ENCODE data around the gene ERMARD. TPM values are rescaled to one million over a fixed set of nuclear protein-coding genes. Genes with fewer than 3 reads are reported as not detected.
"Not testable (repeated sequence)": the region's sequence is repeated elsewhere in the genome, so short reads cannot be mapped to it uniquely, and the experiment has no call there.

ERMARD gene
- total RNA-seq, 6 experiments from 2014 or later: 11.1 to 24.4 (median 15.2) TPM

GRCh38 chr6:169752074-169752623 lies 727 bp downstream of the ERMARD start:
- peak overlapping the region; percentile 92 to 97 (median 95) for H3K27ac ChIP-seq
- ATAC-seq (peak in 1 of 4 donors; percentile 2), DNase-seq (no peak)
- TF ChIP-seq, protein P1, sequence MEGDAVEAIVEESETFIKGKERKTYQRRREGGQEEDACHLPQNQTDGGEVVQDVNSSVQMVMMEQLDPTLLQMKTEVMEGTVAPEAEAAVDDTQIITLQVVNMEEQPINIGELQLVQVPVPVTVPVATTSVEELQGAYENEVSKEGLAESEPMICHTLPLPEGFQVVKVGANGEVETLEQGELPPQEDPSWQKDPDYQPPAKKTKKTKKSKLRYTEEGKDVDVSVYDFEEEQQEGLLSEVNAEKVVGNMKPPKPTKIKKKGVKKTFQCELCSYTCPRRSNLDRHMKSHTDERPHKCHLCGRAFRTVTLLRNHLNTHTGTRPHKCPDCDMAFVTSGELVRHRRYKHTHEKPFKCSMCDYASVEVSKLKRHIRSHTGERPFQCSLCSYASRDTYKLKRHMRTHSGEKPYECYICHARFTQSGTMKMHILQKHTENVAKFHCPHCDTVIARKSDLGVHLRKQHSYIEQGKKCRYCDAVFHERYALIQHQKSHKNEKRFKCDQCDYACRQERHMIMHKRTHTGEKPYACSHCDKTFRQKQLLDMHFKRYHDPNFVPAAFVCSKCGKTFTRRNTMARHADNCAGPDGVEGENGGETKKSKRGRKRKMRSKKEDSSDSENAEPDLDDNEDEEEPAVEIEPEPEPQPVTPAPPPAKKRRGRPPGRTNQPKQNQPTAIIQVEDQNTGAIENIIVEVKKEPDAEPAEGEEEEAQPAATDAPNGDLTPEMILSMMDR (IDR thresholded peaks at IDR 0.05): no peak
- TF ChIP-seq POLR2A (IDR thresholded peaks at IDR 0.05): no peak
- WGBS (ENCODE audit: insufficient coverage, low coverage, low lambda C conversion rate, missing lambda C conversion rate): 4% methylated on average over 15 of the region's 19 CpGs
- H3K4me3 ChIP-seq: peak overlapping the region; percentile 83 to 91 (median 89)
- no peaks in the 10 kb centered on the region for H3K27me3 ChIP-seq
- peaks cover 0 to 6% (median 0%) of the 10 kb centered on the region in 4 donors for H3K36me3 ChIP-seq
- intact Hi-C loops (cut with DNase I): no loop called here
- H3K4me1 ChIP-seq: peaks cover 0 to 18% (median 3%) of the 10 kb centered on the region in 4 donors
- H3K9me3 ChIP-seq: no peaks in the 10 kb centered on the region

GRCh38 chr6:169755162-169755561 lies 3.7 kb downstream of the ERMARD start:
- no peak for DNase-seq
- no peak for ATAC-seq
- 86% methylated on average over 6 of the region's 6 CpGs for WGBS (ENCODE audit: insufficient coverage, low coverage, low lambda C conversion rate, missing lambda C conversion rate)
- Histone ChIP-seq H3K27ac (no peak overlapping the region), H3K36me3 (peaks cover 0 to 29% (median 2%) of the 10 kb centered on the region in 4 donors), H3K9me3 (no peaks in the 10 kb centered on the region), H3K27me3 (no peaks in the 10 kb centered on the region), H3K4me1 (peaks cover 0 to 13% (median 3%) of the 10 kb centered on the region in 4 donors), H3K4me3 (no peak overlapping the region)
- intact Hi-C loops (cut with DNase I): no loop called here
- no peak for TF ChIP-seq POLR2A (IDR thresholded peaks at IDR 0.05)
- TF ChIP-seq, protein P1 (IDR thresholded peaks at IDR 0.05): no peak

GRCh38 chr6:169763308-169763707 lies 11.9 kb downstream of the ERMARD start:
- peaks cover 0 to 27% (median 11%) of the 10 kb centered on the region in 4 donors for H3K36me3 ChIP-seq

GRCh38 chr6:169763881-169764280 lies 12.5 kb downstream of the ERMARD start:
- ATAC-seq: no peak

More at GRCh38 chr6:169763308-169763707, 11.9 kb downstream of the ERMARD start:
- H3K27me3 ChIP-seq: no peaks in the 10 kb centered on the region
- H3K4me3 ChIP-seq: peak overlapping the region in 1 of 3 donors; percentile 43
- ATAC-seq (peak; percentile 34 to 72 (median 70)), DNase-seq (peak; percentile 48 to 89 (median 83))
- intact Hi-C loops (cut with DNase I): no loop called here
- 48% methylated on average over 5 of the region's 10 CpGs for WGBS (ENCODE audit: insufficient coverage, low coverage, low lambda C conversion rate, missing lambda C conversion rate)
- peak overlapping the region in 2 of 3 donors; percentile 1 to 47 for H3K27ac ChIP-seq
- H3K9me3 ChIP-seq: no peaks in the 10 kb centered on the region
- peaks cover 0 to 19% (median 5%) of the 10 kb centered on the region in 4 donors for H3K4me1 ChIP-seq
- no peak for TF ChIP-seq POLR2A (IDR thresholded peaks at IDR 0.05)
- TF ChIP-seq, protein P1 (IDR thresholded peaks at IDR 0.05): no peak

DNA sequence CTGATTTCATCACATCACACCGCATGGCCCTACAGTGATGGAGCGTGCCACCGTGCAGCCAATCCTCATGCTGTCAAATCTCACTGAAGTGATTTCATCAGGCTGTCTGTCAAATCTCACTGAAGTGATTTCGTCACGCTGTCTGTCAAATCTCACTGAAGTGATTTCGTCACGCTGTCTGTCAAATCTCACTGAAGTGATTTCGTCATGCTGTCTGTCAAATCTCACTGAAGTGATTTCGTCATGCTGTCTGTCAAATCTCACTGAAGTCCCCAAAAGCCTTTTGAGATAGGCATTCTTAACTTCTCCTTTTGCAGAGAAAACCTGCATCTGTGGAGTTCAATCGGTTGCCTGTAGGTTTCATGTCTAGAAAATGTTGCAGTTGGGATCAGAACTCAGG lies 14.4 kb downstream of the ERMARD start:
- H3K9me3 ChIP-seq; ATAC-seq; H3K27me3 ChIP-seq; intact Hi-C loops (cut with DNase I); DNase-seq; H3K4me3 ChIP-seq: not testable (repeated sequence)
- H3K4me1 ChIP-seq: peaks cover 0 to 19% (median 5%) of the 10 kb centered on the region in 4 donors
- WGBS (ENCODE audit: insufficient coverage, low coverage, low lambda C conversion rate, missing lambda C conversion rate): 78% methylated on average over 4 of the region's 10 CpGs
- H3K27ac ChIP-seq: peak overlapping the region; percentile 59 to 86 (median 84)
- peaks cover 0 to 14% (median 7%) of the 10 kb centered on the region in 4 donors for H3K36me3 ChIP-seq

More at GRCh38 chr6:169763881-169764280, 12.5 kb downstream of the ERMARD start:
- Histone ChIP-seq H3K4me1 (peaks cover 0 to 19% (median 5%) of the 10 kb centered on the region in 4 donors), H3K27ac (peak overlapping the region in 2 of 3 donors; percentile 1 to 47), H3K27me3 (no peaks in the 10 kb centered on the region), H3K9me3 (no peaks in the 10 kb centered on the region), H3K36me3 (peaks cover 0 to 27% (median 10%) of the 10 kb centered on the region in 4 donors), H3K4me3 (peak overlapping the region in 1 of 3 donors; percentile 43)
- DNase-seq: no peak
- TF ChIP-seq, protein P1 (IDR thresholded peaks at IDR 0.05): no peak
- no peak for TF ChIP-seq POLR2A (IDR thresholded peaks at IDR 0.05)
- WGBS (ENCODE audit: insufficient coverage, low coverage, low lambda C conversion rate, missing lambda C conversion rate): 82% methylated on average over 10 of the region's 10 CpGs
- intact Hi-C loops (cut with DNase I): no loop called here

Data from right lobe of liver (tissue), 6 donors.